Measurements from ENCODE around the gene TMCC1. TPM values are rescaled to one million over a fixed set of nuclear protein-coding genes. Genes with fewer than 3 reads are reported as not detected.

The TMCC1 gene
- total RNA-seq, 2 donors from 2014 or later = 10.1 to 13.2 TPM

DNA sequence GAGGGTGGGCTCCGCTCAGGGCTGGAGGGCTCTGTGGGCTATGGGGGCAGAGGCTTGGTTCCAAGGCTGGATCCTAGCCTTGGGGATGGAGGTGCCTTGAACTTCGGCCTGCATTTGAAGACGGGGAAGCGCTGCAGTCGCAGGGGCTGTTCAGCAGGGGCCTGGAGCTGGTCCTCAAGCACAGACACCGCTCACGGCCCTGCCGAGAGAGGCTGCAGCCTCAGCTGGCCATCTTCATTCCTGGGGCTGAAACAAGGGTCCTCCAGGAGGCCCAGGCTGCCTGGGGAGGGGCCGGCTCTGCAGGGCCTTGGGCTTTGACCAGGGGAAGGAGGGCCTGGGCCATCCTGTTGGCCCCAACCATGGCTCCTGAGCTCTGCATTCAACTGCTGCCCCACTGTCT, 261.5 kb downstream of the TMCC1 start:
- TF ChIP-seq, protein P1, sequence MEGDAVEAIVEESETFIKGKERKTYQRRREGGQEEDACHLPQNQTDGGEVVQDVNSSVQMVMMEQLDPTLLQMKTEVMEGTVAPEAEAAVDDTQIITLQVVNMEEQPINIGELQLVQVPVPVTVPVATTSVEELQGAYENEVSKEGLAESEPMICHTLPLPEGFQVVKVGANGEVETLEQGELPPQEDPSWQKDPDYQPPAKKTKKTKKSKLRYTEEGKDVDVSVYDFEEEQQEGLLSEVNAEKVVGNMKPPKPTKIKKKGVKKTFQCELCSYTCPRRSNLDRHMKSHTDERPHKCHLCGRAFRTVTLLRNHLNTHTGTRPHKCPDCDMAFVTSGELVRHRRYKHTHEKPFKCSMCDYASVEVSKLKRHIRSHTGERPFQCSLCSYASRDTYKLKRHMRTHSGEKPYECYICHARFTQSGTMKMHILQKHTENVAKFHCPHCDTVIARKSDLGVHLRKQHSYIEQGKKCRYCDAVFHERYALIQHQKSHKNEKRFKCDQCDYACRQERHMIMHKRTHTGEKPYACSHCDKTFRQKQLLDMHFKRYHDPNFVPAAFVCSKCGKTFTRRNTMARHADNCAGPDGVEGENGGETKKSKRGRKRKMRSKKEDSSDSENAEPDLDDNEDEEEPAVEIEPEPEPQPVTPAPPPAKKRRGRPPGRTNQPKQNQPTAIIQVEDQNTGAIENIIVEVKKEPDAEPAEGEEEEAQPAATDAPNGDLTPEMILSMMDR (IDR thresholded peaks at IDR 0.05) = no peak
- no peak for TF ChIP-seq POLR2A (IDR thresholded peaks at IDR 0.05)
- H3K9me3 ChIP-seq = no peaks in the 10 kb centered on the region
- H3K27me3 ChIP-seq = no peaks in the 10 kb centered on the region
- ATAC-seq = no peak
- H3K36me3 ChIP-seq (replicated peaks in 1 of 2; ENCODE audit: insufficient read depth in 1 of 2, low read depth in 2 of 2) = no peaks in the 10 kb centered on the region
- H3K4me1 ChIP-seq = peaks cover 16% of the 10 kb centered on the region
- no peak overlapping the region for H3K4me3 ChIP-seq
- no peak overlapping the region for H3K27ac ChIP-seq
- intact Hi-C loops (cut with DNase I) = loop anchor here (5.0 kb wide), 1 partner anchor 195 kb away; no protein-coding TSS in a partner anchor
- DNase-seq = no peak
- 76 to 88% methylated on average over 1 to 7 of the region's 9 CpGs for WGBS, 2 donors

DNA sequence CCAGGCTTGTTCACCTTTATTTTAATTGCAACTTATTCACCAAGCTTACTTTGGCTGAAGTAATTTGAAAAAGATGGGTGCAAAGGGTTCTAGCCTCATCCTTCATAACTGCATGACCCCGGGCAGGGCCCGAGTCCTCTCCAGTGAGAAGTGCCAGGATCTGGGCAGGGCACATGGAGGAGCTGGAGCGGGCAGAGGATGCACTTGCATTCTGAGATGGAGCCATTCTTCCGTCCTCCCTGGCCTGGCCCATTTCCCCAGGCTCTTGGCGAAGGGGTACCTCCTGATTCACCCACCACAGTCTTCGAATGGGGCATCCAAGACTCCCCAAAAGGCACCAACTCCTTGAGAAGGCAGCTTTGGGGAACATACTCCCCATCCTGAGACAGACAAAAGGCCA, 264.5 kb downstream of the TMCC1 start:
- H3K27ac ChIP-seq = no peak overlapping the region
- ATAC-seq = no peak
- H3K27me3 ChIP-seq = no peaks in the 10 kb centered on the region
- H3K9me3 ChIP-seq = no peaks in the 10 kb centered on the region
- peaks cover 39% of the 10 kb centered on the region for H3K4me1 ChIP-seq
- intact Hi-C loops (cut with DNase I) = loop anchor here (5.0 kb wide), 1 partner anchor 303 kb away; no protein-coding TSS in a partner anchor
- TF ChIP-seq, protein P1 (IDR thresholded peaks at IDR 0.05) = no peak
- no peak for TF ChIP-seq POLR2A (IDR thresholded peaks at IDR 0.05)
- no peak overlapping the region for H3K4me3 ChIP-seq
- DNase-seq = no peak
- no peaks in the 10 kb centered on the region for H3K36me3 ChIP-seq (replicated peaks in 1 of 2; ENCODE audit: insufficient read depth in 1 of 2, low read depth in 2 of 2)
- 43 to 79% methylated on average over 2 to 6 of the region's 6 CpGs for WGBS, 2 donors

DNA sequence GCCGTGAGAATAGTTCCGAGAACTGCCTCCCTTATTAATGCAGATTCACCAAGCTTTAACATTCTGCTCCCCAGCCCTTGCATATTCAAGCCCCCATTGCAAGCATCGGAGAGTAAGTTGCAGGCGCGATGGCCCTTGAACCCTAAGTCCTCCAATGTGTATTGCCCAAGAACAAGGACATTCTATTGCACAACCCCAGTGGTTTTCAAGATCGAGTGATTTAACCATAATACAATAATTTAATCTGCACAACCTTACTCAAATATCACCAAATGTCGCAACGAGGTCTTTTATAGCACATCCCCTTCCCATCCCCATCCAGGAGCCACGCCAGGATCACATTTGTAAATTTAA, 265.4 kb downstream of the TMCC1 start:
- DNase-seq (no peak), ATAC-seq (no peak)
- peak overlapping the region; percentile 86 to 97 (median 94) for H3K27ac ChIP-seq
- peaks cover 47% of the 10 kb centered on the region for H3K4me1 ChIP-seq
- no peak overlapping the region for H3K4me3 ChIP-seq
- no peak for TF ChIP-seq POLR2A (IDR thresholded peaks at IDR 0.05)
- TF ChIP-seq, protein P1 (IDR thresholded peaks at IDR 0.05) = no peak
- intact Hi-C loops (cut with DNase I) = loop anchor here (5.0 kb wide), 1 partner anchor 304 kb away; no protein-coding TSS in a partner anchor
- 11 to 19% methylated on average over 9 of the region's 9 CpGs for WGBS, 2 donors
- no peaks in the 10 kb centered on the region for H3K27me3 ChIP-seq
- no peaks in the 10 kb centered on the region for H3K9me3 ChIP-seq
- no peaks in the 10 kb centered on the region for H3K36me3 ChIP-seq (replicated peaks in 1 of 2; ENCODE audit: insufficient read depth in 1 of 2, low read depth in 2 of 2)

DNA sequence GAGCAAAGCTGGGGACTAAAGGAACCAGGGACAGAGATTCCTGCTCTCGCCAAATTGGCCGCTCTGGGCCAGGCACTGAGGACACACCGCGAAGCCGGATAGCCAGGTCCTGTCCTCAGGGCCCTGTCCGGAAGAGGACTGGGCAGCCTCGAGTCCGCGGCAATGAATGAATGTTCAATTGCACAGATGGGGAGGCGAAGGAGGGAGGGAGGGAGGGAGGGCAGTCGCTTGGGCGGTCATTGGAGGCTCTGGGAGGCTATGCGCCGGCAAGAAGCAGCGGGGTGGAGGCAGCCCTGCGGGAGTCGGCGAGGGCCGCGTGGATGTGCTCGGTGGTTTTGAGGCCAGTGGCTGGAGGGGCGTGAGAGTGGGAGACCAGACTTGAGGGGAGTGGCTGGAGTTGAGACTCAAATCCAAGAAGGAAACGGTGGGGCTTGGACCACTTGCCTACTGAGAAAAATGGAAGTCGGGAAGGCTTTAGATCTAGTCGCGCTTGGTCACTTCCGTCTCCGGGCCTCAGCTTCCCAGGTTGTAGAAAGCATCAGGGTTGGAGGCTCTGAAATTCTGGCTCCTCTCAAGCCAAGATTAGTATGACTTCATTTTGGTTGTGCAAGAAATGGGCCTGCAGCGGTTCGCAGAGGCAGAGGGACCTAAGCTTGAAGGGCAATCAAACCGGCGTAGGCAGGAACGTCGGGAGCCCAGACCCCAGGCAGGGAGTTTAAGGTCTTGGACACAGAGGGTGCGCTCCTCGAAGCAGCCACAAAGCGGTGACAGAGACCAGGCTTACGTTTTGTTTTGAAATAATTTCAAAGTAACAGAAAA, 266.0 kb downstream of the TMCC1 start:
- Histone ChIP-seq H3K27ac (peak overlapping the region; percentile 86 to 97 (median 94)), H3K9me3 (no peaks in the 10 kb centered on the region), H3K4me3 (peak overlapping the region; percentile 28 to 46), H3K4me1 (peaks cover 53% of the 10 kb centered on the region), H3K36me3 (replicated peaks in 1 of 2; ENCODE audit: insufficient read depth in 1 of 2, low read depth in 2 of 2) (no peaks in the 10 kb centered on the region), H3K27me3 (no peaks in the 10 kb centered on the region)
- peak; percentile 70 to 78 (median 74) for DNase-seq
- 2 to 5% methylated on average over 36 to 38 of the region's 38 CpGs for WGBS, 2 donors
- TF ChIP-seq, protein P1 (IDR thresholded peaks at IDR 0.05) = peak; percentile 51 to 91 (median 90)
- TF ChIP-seq POLR2A (IDR thresholded peaks at IDR 0.05) = peak in 1 of 3 donors; percentile 36
- peak; percentile 55 for ATAC-seq
- intact Hi-C loops (cut with DNase I) = loop anchor here (5.0 kb wide), 1 partner anchor 305 kb away; no protein-coding TSS in a partner anchor
